GM21723 (cell line): ENCODE measurements around the gene EVX1.

Experiments used
- ATAC-seq: cut with Tn5 transposase; IDR thresholded peaks from one replicate; pipeline ENCODE4 v1.9.1; 2021; ENCODE audit warnings: mild to moderate bottlenecking, moderate library complexity; ENCODE audit not compliant: unreplicated experiment

The EVX1 gene

GRCh38 chr7:27242555-27243339 is at the start of gene EVX1:
Gene EVX1, plus strand, starts transcription at chr7:27242802. Its CDS starts 229 bp downstream, at chr7:27243031.
- ATAC-seq, result no peak

- no peak for ATAC-seq
Observed at GRCh38 chr7:27193335-27194001, 49.1 kb upstream of the EVX1 start.

GRCh38 chr7:27194002-27194352 is 48.6 kb upstream of the EVX1 start:
- ATAC-seq, result no peak

GRCh38 chr7:27194686-27195379 is 47.8 kb upstream of the EVX1 start:
- ATAC-seq, result no peak

GRCh38 chr7:27196287-27196767 is 46.3 kb upstream of the EVX1 start:
- no peak for ATAC-seq

- no peak for ATAC-seq
Observed at GRCh38 chr7:27197137-27198042, 45.2 kb upstream of the EVX1 start.

- ATAC-seq, result no peak
Observed at GRCh38 chr7:27198138-27198841, 44.3 kb upstream of the EVX1 start.

- ATAC-seq, result no peak
Observed at GRCh38 chr7:27198871-27199801, 43.5 kb upstream of the EVX1 start.

- ATAC-seq, result no peak
Observed at GRCh38 chr7:27199849-27200760, 42.5 kb upstream of the EVX1 start, which contains the start of gene HOXA13. Gene HOXA13, minus strand, starts transcription at chr7:27200091. Its CDS starts 14 bp downstream, at chr7:27200077.

- ATAC-seq, result no peak
Observed at GRCh38 chr7:27200761-27201579, 41.6 kb upstream of the EVX1 start.

GRCh38 chr7:27201580-27202017 is 41.0 kb upstream of the EVX1 start:
- no peak for ATAC-seq

GRCh38 chr7:27202018-27202861 is 40.4 kb upstream of the EVX1 start:
- no peak for ATAC-seq

GRCh38 chr7:27202862-27203134 is 39.8 kb upstream of the EVX1 start:
- no peak for ATAC-seq

GRCh38 chr7:27203365-27203953 is 39.1 kb upstream of the EVX1 start:
- ATAC-seq, result no peak

- no peak for ATAC-seq
Observed at GRCh38 chr7:27203964-27204594, 38.5 kb upstream of the EVX1 start.
